Skin epidermis (tissue), 12 donors: ENCODE results near the gene HLCS.
A peak's percentile ranks its signal among the peaks of the same experiment; 100 is the strongest.

ENCODE experiments used
- H3K27ac ChIP-seq, 21 experiments: fragments of 200-600 bp; sonication (generic) in 11 of 21; one replicate each; pipeline ENCODE4 v1.5.0; 2020; ENCODE audit warnings: mild to moderate bottlenecking in 3 of 21, inconsistent platforms in 2 of 21, moderate library complexity in 2 of 21
- H3K4me3 ChIP-seq, 7 experiments: fragments of 200-600 bp; sonication (generic) in 2 of 7; one replicate each; pipeline ENCODE4 v1.5.0; 2020; ENCODE audit warnings: inconsistent platforms in 2 of 7, mild to moderate bottlenecking in 2 of 7, moderate library complexity in 1 of 7

Gene HLCS

GRCh38 chr21:36988536-36988935 is 22.1 kb upstream of the HLCS start:
- Histone ChIP-seq H3K27ac (peak overlapping the region in 1 of 21 experiments; percentile 4), H3K4me3 (no peak overlapping the region)

- no peak overlapping the region for H3K4me3 ChIP-seq
- peak overlapping the region in 1 of 21 experiments; percentile 4 for H3K27ac ChIP-seq
Observed at GRCh38 chr21:36987845-36988244, 21.4 kb upstream of the HLCS start.

DNA sequence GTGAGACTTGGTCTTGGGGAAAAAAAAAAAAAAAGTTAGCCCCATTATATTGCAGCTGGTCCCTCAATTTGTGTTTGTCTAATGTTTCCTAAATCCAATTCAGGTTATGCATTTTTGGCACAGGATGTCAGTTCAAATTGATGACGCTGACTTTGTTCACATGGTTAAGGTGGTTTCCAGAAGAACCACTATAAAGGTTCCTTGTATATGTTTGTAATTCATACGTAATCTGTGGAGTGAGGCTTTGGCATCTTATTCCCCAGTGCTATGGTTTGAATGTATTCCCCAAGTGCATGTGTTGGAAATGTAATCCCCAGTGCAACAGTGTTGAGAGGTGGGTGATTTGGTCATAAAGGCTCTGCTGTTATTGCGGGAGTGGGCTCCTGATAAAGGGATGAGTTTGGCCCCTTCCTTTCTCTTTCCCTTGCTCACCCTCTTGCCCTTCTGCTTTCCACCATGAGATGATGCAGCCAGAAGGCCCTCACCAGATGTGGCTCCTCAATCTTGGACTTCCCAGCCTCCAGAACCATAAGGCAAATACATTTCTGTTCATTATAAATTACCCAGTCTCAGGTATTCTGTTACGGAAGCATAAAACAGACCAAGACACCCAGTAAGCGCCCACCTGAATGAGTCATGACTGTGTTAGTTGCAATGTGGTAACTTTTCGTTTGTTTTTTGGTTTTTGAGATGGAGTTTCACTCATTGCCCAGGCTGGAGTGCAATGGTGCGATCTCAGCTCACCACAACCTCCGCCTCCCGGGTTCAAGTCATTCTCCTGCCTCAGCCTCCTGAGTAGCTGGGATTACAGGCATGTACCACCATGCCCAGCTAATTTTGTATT is 19.5 kb upstream of the HLCS start:
- H3K4me3 ChIP-seq = no peak overlapping the region
- no peak overlapping the region for H3K27ac ChIP-seq

DNA sequence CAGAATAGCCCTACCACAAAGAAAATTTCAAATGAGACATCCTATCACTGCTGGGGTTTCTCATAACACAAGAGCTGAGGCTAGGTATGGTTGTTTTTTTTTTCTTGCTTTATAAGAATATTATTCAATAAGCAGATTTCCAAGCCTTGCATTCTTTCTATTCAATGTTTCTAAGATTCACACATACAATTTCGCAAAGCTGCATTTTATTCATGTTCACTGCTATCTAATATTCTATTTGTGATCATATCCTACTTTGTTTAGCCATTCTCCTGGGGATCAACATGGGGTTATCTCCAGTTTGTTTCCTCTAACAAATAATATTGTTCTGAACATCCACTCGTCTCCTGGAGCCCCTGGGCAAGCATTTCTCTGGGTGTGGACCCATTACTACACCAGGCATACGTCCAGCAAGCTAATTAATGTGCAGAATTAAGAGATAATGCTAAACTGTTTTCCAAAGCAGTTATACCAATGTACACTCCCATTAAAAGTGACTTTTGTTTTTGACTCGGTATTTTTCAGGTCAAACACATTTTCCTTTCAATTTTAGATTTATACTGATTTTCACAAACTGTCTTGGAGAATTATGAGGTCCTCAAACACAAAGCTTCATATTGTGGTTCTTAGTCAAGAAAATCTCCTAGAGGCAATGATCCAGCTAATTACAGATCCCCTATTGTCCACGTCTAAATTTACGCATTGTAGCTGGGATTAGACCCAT is 15.7 kb upstream of the HLCS start:
- H3K4me3 ChIP-seq = no peak overlapping the region
- no peak overlapping the region for H3K27ac ChIP-seq

DNA sequence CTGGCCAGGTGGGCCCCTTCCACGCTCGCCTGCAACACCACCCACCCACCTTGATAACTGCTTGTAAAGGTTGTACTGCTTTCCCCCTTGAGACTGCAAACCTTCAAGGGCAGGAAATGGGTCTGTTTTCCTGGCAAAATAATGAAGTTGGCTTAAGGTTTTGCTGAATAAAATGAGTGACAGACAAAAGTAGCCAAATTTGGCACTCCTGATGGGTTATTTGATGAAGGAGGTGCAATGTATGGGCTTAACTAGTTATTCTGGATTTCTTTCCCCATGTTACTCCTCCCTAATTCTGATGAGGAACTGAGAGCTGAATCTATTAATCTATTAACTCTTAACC is 14.6 kb upstream of the HLCS start:
- Histone ChIP-seq H3K4me3 (peak overlapping the region in 6 of 7 experiments; percentile 17 to 47 (median 32)), H3K27ac (peak overlapping the region in 6 of 21 experiments; percentile 14 to 72 (median 46))

DNA sequence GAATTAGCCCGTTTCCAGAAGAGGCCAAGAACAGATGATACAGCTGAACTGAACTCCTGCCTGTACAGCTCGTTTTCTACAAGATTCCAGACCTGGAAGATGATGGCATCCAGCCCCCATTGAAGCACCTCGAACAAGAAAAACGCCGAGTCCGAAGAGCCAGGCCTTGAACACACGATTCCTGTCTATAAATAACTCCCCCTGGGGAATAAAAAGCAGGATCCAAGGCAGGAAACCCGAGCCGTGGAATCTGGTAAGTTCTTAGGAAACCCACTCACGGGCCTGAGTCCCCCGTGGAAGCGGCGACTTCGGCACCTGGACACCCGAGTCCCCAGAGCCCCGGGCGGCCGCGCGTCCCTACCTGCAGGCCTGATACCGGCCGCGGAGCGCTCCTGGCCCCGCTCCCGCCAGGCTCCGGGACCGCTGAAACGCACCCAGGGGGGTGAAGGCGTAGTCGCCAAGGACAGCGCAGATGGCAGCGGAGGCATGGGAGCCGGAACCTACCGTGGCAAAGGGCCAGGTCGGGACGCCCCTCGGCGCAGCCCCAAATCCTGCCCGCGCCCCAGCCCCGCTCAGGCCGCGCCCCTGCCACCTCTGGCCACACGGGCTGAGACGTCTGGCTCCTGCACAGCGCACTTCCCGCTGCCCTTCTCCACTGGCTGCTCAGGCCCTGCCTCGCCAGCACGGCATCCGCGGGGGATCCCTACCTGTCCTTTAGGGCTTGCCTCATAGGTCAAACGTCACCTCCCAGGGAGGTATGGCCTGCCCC is 14.0 kb upstream of the HLCS start:
- Histone ChIP-seq H3K27ac (peak overlapping the region in 10 of 21 experiments; percentile 10 to 72 (median 40)), H3K4me3 (peak overlapping the region; percentile 15 to 47 (median 29))

DNA sequence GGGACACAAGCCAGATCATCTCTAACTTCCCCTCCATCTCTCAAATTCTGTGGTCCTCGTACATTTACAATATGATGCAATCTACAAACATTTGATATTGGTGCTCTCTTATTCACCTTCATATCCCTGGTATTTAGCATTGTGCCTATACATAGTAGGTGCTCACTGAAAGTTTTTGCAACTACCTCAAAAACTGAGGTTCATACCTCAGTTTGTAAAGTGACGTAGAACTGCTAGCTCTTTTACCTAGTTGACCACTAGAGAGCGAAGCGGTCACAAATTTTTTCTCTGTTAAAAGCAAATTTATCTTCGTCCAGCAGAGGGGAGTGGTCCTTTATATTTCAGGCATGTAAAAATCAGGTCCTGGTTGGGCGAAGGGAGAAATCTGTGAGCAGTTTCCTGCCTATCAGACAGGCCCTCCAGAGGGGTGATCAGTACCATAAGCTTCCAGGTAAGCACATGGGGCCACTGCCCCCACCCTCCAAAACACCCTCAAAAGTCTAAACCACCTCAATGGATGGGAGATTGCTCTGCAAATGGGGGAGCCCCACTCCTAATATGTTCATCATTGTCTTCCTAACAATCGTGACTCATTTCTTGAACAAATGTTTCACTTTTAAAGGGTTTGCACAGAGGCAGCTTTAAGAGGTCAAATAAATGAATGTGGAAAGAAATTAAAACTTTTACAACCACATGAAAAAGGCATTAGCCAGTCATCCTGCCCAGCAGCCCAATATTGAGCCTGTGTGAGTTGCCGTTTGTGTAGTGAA is 10.6 kb upstream of the HLCS start:
- no peak overlapping the region for H3K4me3 ChIP-seq
- peak overlapping the region in 6 of 21 experiments; percentile 2 to 60 (median 30) for H3K27ac ChIP-seq

- Histone ChIP-seq H3K4me3 (no peak overlapping the region), H3K27ac (no peak overlapping the region)
Observed at GRCh38 chr21:36976228-36976861, 9.9 kb upstream of the HLCS start.

GRCh38 chr21:36974851-36975192 is 8.4 kb upstream of the HLCS start:
- Histone ChIP-seq H3K27ac (no peak overlapping the region), H3K4me3 (no peak overlapping the region)

DNA sequence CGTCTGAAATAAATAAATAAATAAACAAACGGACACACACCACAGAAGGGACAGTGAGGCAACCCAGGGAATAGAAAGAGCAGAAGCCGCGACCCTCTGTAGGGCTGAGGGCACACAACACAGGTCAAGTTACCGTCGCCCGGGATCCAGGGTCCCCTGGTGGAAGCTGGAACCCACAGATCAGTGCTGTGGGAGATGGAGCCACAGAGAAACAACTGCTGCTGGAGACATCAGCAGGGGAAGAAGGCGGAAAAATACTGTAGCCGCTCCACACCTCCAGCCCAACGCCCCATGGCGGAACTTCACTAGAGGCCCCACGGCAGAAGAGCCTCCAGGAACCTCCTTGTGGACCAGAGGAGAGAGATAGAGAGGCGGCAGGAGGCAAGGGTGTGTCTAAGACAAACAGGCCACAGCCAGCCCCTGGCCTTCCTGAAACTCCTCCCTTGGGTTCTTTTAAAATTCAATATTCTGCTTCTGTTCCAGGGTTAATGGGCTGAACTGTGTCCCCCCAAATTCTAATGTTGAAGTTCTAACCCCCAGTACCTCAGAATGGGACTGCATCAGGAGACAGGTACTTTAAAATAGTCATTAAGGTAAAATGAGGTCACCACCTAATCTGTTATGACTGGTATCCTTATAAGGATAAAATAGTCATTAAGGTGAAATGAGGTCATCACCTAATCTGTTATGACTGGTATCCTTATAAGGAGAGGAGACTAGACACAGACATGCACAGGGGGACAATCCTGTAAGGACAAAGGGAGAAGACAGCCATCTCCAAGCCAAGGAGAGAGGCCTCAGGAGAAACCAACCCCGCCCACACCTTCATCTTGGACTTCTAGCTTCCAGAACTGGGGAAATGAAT is 7.7 kb upstream of the HLCS start:
- Histone ChIP-seq H3K4me3 (no peak overlapping the region), H3K27ac (no peak overlapping the region)

- Histone ChIP-seq H3K27ac (no peak overlapping the region), H3K4me3 (no peak overlapping the region)
Observed at GRCh38 chr21:36968976-36969375, 2.5 kb upstream of the HLCS start.

- Histone ChIP-seq H3K27ac (no peak overlapping the region), H3K4me3 (no peak overlapping the region)
Observed at GRCh38 chr21:36968414-36968813, 1.9 kb upstream of the HLCS start.

GRCh38 chr21:36966821-36967768 is 626 bp upstream of the HLCS start:
- Histone ChIP-seq H3K4me3 (peak overlapping the region; percentile 37 to 88 (median 56)), H3K27ac (peak overlapping the region in 20 of 21 experiments; percentile 39 to 90 (median 74))

- Histone ChIP-seq H3K27ac (peak overlapping the region in 19 of 21 experiments; percentile 59 to 93 (median 81)), H3K4me3 (peak overlapping the region; percentile 46 to 88 (median 56))
Observed at GRCh38 chr21:36965720-36966065, 776 bp downstream of the HLCS start.

GRCh38 chr21:36964827-36965719 is 1.4 kb downstream of the HLCS start:
- Histone ChIP-seq H3K4me3 (no peak overlapping the region), H3K27ac (peak overlapping the region in 1 of 21 experiments; percentile 90)

DNA sequence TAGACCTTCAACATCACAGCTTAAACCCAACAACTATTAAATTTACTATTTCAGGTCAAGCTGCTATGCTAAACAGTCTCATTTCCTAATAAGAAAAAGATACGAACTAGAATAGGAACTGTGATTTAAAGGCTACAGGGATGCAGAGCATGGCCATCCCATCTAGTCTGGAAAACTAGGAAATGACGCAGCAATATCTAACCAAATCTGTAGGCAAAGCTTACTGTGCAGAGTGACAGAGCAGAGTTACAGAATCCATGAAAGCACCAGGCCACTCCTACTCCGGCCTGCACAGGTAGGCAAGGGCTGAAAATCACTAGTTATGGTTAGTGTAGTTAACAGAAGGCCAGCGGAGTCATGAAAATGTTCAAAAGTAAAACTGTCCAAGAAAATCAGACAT is 2.1 kb downstream of the HLCS start:
- Histone ChIP-seq H3K27ac (no peak overlapping the region), H3K4me3 (no peak overlapping the region)
